Erythroblast (primary cell): ENCODE measurements around the gene PTPRR.

Experiments used
- GATA1 ChIP-seq: IDR thresholded peaks from 2 replicates; pipeline ENCODE4 v1.6.1; 2011; ENCODE audit warnings: low read depth, mild to moderate bottlenecking, control low read depth, low read length, moderate library complexity
- POLR2A ChIP-seq: IDR thresholded peaks from 2 replicates; pipeline ENCODE4 v1.6.1; 2011; ENCODE audit warnings: mild to moderate bottlenecking, low read length

- TF ChIP-seq POLR2A (no peak), GATA1 (no peak)
Observed at GRCh38 chr12:70824511-70824910, 96.0 kb downstream of the PTPRR start.
